Measurements from ENCODE around the gene PRSS22. TPM values are rescaled to one million over a fixed set of nuclear protein-coding genes. Genes with fewer than 3 reads are reported as not detected.

Gene PRSS22
- total RNA-seq, 1 experiment from 2014 or later, result 141 TPM

DNA sequence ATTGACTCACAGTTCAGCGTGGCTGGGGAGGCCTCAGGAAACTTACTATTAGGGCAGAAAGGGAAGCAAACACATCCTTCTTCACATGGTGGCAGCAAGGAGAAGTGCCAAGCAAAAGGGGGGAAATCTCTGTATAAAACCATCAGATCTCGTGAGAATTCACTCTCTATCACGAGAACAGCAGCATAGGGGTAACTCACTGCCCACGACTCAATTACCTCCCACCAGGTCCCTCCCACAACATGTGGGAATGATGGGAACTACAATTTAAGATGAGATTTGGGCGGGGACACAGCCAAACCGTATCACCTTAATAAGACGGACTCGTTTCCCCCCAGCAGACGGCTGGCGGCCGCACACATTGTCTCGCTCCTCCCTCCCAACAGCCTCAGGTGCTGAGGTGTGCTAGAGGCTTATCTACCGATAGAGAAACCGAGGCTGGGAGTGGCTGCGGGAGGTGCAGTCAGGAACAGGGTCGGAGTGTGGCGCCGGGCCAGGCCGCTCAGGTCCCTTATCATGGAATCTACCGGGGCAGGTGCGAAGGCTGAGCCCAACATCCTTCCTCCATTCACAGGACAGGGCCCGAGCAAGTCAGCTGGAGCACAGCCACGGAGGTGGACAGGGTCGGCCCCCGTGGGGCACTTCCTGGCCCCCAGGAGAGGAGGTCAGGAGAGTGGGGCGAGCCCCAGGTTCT, 32.8 kb downstream of the PRSS22 start:
- no peaks in the 10 kb centered on the region for H3K27me3 Mint-ChIP-seq (ENCODE audit: unreplicated experiment)
- BruUV-seq (replicated peaks), result no TSS peak
- H3K4me1 Mint-ChIP-seq (ENCODE audit: low read depth, unreplicated experiment), result peaks cover 12% of the 10 kb centered on the region
- TF ChIP-seq, protein P1, sequence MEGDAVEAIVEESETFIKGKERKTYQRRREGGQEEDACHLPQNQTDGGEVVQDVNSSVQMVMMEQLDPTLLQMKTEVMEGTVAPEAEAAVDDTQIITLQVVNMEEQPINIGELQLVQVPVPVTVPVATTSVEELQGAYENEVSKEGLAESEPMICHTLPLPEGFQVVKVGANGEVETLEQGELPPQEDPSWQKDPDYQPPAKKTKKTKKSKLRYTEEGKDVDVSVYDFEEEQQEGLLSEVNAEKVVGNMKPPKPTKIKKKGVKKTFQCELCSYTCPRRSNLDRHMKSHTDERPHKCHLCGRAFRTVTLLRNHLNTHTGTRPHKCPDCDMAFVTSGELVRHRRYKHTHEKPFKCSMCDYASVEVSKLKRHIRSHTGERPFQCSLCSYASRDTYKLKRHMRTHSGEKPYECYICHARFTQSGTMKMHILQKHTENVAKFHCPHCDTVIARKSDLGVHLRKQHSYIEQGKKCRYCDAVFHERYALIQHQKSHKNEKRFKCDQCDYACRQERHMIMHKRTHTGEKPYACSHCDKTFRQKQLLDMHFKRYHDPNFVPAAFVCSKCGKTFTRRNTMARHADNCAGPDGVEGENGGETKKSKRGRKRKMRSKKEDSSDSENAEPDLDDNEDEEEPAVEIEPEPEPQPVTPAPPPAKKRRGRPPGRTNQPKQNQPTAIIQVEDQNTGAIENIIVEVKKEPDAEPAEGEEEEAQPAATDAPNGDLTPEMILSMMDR (IDR thresholded peaks at IDR 0.05; ENCODE audit: unreplicated experiment), result no peak
- CTCF ChIA-PET, result interaction anchor here (0.6 kb wide), 1 partner anchor 488 kb away, joined by 3 read pairs; no protein-coding TSS in a partner anchor
- intact Hi-C loops (cut with micrococcal nuclease; ENCODE audit: unreplicated experiment), result no loop called here
- H3K36me3 Mint-ChIP-seq (ENCODE audit: insufficient read depth, unreplicated experiment), result no peaks in the 10 kb centered on the region
- DNase-seq, result no peak
- no peaks in the 10 kb centered on the region for H3K9me3 Mint-ChIP-seq (ENCODE audit: low read depth, unreplicated experiment)
- H3K27ac Mint-ChIP-seq (ENCODE audit: unreplicated experiment), result no peak overlapping the region
- H3K4me3 Mint-ChIP-seq (ENCODE audit: low read depth, unreplicated experiment), result no peak overlapping the region

DNA sequence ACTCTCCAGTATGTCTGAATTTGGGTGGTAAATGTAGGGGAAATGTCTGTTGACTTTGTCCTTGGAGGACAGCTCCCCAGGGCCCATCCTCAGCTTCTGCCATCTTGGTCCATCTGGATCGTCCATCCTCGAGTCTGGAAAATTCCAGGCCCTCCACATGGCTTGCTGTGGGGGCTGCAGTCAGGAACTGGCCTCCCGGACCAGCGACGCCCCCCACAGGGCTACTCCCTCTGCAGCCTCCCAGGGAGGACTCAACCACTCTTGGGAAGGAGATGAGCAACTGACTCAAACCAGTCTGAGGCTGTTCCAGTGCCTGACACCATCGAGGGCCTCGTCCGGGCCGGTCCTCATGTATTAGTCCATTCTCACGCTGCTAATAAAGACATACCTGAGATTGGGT, 33.3 kb downstream of the PRSS22 start:
- CTCF ChIA-PET, result interaction anchor here (0.6 kb wide), 1 partner anchor 674 kb away, joined by 4 read pairs; no protein-coding TSS in a partner anchor
- TF ChIP-seq, protein P1 (IDR thresholded peaks at IDR 0.05; ENCODE audit: unreplicated experiment), result no peak
- Mint-ChIP-seq H3K4me3 (ENCODE audit: low read depth, unreplicated experiment) (no peak overlapping the region), H3K9me3 (ENCODE audit: low read depth, unreplicated experiment) (no peaks in the 10 kb centered on the region), H3K27ac (ENCODE audit: unreplicated experiment) (no peak overlapping the region), H3K4me1 (ENCODE audit: low read depth, unreplicated experiment) (peaks cover 12% of the 10 kb centered on the region), H3K36me3 (ENCODE audit: insufficient read depth, unreplicated experiment) (no peaks in the 10 kb centered on the region), H3K27me3 (ENCODE audit: unreplicated experiment) (no peaks in the 10 kb centered on the region)
- intact Hi-C loops (cut with micrococcal nuclease; ENCODE audit: unreplicated experiment), result loop anchor here (5.0 kb wide), 1 partner anchor 47 kb away; the partner anchor contains the start of gene ELOB
- no TSS peak for BruUV-seq (replicated peaks)
- DNase-seq, result no peak

DNA sequence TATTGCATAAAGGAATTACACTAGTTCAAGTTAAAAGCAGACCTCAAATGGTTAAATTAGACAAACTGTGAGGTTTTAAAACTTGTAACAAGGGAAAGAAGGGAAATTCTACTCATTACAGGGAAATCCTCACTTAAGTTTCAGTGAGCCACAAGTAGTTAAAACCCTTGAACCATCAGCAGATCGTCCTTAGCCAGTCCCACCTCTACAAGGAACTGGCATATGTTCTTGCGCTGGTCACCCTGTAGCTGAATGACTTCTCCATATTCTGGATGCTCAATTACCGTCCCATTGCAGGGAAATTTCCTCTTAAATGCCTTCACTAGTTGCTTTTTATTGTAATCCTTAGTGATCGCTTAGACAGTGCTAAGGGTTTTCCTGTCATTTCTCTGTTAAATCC, 35.5 kb downstream of the PRSS22 start:
- DNase-seq, result no peak
- Mint-ChIP-seq H3K36me3 (ENCODE audit: insufficient read depth, unreplicated experiment) (no peaks in the 10 kb centered on the region), H3K27me3 (ENCODE audit: unreplicated experiment) (no peaks in the 10 kb centered on the region), H3K9me3 (ENCODE audit: low read depth, unreplicated experiment) (no peaks in the 10 kb centered on the region), H3K27ac (ENCODE audit: unreplicated experiment) (no peak overlapping the region), H3K4me1 (ENCODE audit: low read depth, unreplicated experiment) (peaks cover 20% of the 10 kb centered on the region), H3K4me3 (ENCODE audit: low read depth, unreplicated experiment) (no peak overlapping the region)
- intact Hi-C loops (cut with micrococcal nuclease; ENCODE audit: unreplicated experiment), result loop anchor here (5.0 kb wide), 1 partner anchor 45 kb away; the partner anchor contains the start of gene ELOB
- TF ChIP-seq, protein P1 (IDR thresholded peaks at IDR 0.05; ENCODE audit: unreplicated experiment), result no peak
- CTCF ChIA-PET, result interaction anchor here (1.4 kb wide), 1 partner anchor 44 kb away, joined by 3 read pairs; no protein-coding TSS in a partner anchor
- no TSS peak for BruUV-seq (replicated peaks)

DNA sequence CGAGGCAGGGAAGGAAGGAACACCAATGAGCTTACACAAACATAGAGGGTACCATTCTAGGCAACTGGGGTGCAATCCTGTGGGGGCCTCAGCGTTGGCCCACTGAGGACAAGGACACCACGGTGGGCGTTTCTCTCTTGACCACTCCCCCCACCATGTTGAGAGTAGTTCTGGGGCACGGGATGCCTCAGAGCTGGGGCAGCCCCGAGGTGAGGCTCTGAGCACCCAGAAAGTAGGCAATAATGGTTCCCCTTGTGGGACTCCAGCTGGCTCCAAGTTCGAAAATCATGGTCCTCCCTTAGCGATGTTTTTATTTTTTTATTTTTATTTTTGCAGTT, 35.8 kb downstream of the PRSS22 start:
- TF ChIP-seq, protein P1 (IDR thresholded peaks at IDR 0.05; ENCODE audit: unreplicated experiment), result no peak
- Mint-ChIP-seq H3K36me3 (ENCODE audit: insufficient read depth, unreplicated experiment) (no peaks in the 10 kb centered on the region), H3K4me1 (ENCODE audit: low read depth, unreplicated experiment) (peaks cover 20% of the 10 kb centered on the region), H3K27me3 (ENCODE audit: unreplicated experiment) (no peaks in the 10 kb centered on the region), H3K9me3 (ENCODE audit: low read depth, unreplicated experiment) (no peaks in the 10 kb centered on the region), H3K27ac (ENCODE audit: unreplicated experiment) (no peak overlapping the region), H3K4me3 (ENCODE audit: low read depth, unreplicated experiment) (no peak overlapping the region)
- no TSS peak for BruUV-seq (replicated peaks)
- intact Hi-C loops (cut with micrococcal nuclease; ENCODE audit: unreplicated experiment), result loop anchor here (5.0 kb wide), 1 partner anchor 45 kb away; the partner anchor contains the start of gene ELOB
- CTCF ChIA-PET, result no interaction called here
- no peak for DNase-seq

Data from Calu3 (cell line).